Glutamatergic neuron (in vitro differentiated cells): ENCODE results near the gene MSLN. TPM values are rescaled to one million over a fixed set of nuclear protein-coding genes. Genes with fewer than 3 reads are reported as not detected.

ENCODE experiments used
- DNase-seq: peaks from one replicate; pipeline ENCODE4 v3.0.0; 2022
- H3K27ac Mint-ChIP-seq: one replicate; pipeline ENCODE4 v1.8.0; 2020; ENCODE audit warnings: mild to moderate bottlenecking, mixed read lengths, inconsistent platforms; ENCODE audit not compliant: unreplicated experiment
- H3K27me3 Mint-ChIP-seq: one replicate; pipeline ENCODE4 v1.8.0; 2020; ENCODE audit warnings: mild to moderate bottlenecking, moderate library complexity, mixed read lengths, inconsistent platforms; ENCODE audit not compliant: unreplicated experiment
- H3K36me3 Mint-ChIP-seq: one replicate; pipeline ENCODE4 v1.8.0; 2020; ENCODE audit warnings: mild to moderate bottlenecking, mixed read lengths, inconsistent platforms; ENCODE audit not compliant: unreplicated experiment
- H3K4me1 Mint-ChIP-seq: one replicate; pipeline ENCODE4 v1.8.0; 2020; ENCODE audit warnings: mild to moderate bottlenecking, low read depth, mixed read lengths, inconsistent platforms; ENCODE audit not compliant: unreplicated experiment
- H3K4me3 Mint-ChIP-seq: one replicate; pipeline ENCODE4 v1.8.0; 2020; ENCODE audit warnings: mild to moderate bottlenecking, mixed read lengths, inconsistent platforms; ENCODE audit not compliant: unreplicated experiment
- H3K9me3 Mint-ChIP-seq: one replicate; pipeline ENCODE4 v1.8.0; 2020; ENCODE audit warnings: mild to moderate bottlenecking, moderate library complexity, mixed read lengths, inconsistent platforms; ENCODE audit not compliant: unreplicated experiment
- CTCF ChIP-seq: fragments of 200-600 bp; sonication (generic); IDR thresholded peaks from one replicate; pipeline ENCODE4 v1.5.0; 2021; ENCODE audit not compliant: partially characterized antibody, unreplicated experiment
- total RNA-seq: library from RNA; stranded (reverse); fragmentation: NEBNext Ultra II Directional; extraction: Animal tissue kit (Norgen Biotek cat#: 25700); gene quantifications from one replicate; pipeline ENCODE4 v1.2.1, GENCODE V29; 2021; ENCODE audit not compliant: unreplicated experiment

Gene MSLN
- total RNA-seq, 1 donor from 2014 or later, result not detected

DNA sequence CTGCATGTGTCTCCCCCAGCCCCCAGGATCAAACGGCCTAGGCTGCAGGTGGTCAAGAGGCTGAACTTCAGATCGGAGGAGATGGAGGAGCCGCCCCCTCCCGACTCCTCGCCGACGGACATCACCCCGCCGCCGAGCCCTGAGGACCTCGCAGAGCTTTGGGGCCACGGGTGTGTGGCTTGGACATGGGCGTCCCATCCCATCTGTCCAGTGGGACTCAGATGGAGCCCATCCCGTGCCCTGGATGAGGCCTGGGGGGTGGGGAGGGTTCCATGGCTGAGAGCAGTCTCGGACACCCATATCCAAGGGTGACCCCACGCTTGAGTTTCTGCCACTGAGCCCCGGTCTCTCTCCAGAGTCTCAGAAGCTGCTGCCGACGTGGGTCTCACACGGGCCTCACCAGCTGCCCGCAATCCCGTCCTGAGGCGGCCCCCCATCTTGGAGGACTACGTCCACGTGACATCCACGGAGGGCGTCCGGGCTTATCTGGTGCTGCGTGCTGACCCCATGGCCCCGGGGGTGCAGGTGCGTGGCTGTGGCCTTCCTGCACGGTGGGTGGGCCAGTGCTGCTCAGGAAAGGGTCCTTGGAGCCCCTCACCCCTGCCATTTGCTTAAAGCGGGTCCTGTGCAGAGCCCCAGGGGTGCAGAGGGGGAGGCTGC is 28.8 kb downstream of the MSLN start:
- DNase-seq, result no peak
- H3K4me1 Mint-ChIP-seq, result no peaks in the 10 kb centered on the region
- H3K27ac Mint-ChIP-seq, result no peak overlapping the region
- H3K9me3 Mint-ChIP-seq, result peaks cover 5% of the 10 kb centered on the region
- no peak for TF ChIP-seq CTCF
- H3K27me3 Mint-ChIP-seq, result peaks cover 5% of the 10 kb centered on the region
- no peaks in the 10 kb centered on the region for H3K36me3 Mint-ChIP-seq
- no peak overlapping the region for H3K4me3 Mint-ChIP-seq

DNA sequence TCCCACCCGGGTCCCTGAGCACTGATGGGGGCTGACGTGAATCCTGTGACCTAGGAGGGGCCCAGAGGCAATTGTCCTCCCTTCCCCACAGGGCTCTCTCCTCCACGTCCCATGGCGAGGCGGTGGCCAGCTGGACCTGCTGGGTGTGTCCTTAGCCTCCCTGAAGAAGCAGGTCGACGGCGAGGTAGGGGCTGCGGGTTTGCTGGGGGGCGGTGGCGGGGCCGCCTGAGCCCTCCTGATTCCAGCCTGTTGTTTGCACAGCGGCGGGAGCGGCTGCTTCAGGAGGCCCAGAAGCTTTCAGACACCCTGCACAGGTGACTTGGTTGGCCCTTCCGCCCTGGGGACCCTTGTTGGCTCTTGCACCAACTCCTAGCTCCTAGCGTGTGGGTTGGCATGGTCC is 29.6 kb downstream of the MSLN start:
- H3K4me3 Mint-ChIP-seq, result no peak overlapping the region
- no peak overlapping the region for H3K27ac Mint-ChIP-seq
- peaks cover 5% of the 10 kb centered on the region for H3K9me3 Mint-ChIP-seq
- H3K27me3 Mint-ChIP-seq, result peaks cover 5% of the 10 kb centered on the region
- no peak for DNase-seq
- no peak for TF ChIP-seq CTCF
- no peaks in the 10 kb centered on the region for H3K4me1 Mint-ChIP-seq
- no peaks in the 10 kb centered on the region for H3K36me3 Mint-ChIP-seq

DNA sequence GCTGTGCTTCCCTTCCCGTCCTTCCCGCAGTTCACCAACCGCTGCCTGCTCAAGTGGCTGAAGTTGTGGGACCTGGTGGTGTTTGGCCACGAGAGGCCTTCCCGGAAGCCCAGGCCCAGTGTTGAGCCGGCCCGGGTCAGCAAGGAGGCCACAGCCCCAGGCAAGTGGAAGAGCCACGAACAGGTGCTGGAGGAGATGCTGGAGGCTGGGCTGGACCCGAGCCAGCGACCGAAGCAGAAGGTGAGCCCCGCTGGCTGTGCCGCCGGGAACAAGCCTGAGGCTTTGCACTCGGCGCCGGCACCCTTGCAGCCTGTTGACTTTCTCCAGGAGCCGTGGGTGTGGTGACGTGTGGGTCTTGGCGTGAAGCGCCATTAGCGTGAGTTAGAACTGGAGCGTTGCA is 30.6 kb downstream of the MSLN start:
- H3K27me3 Mint-ChIP-seq, result peaks cover 5% of the 10 kb centered on the region
- TF ChIP-seq CTCF, result no peak
- H3K4me1 Mint-ChIP-seq, result no peaks in the 10 kb centered on the region
- no peak overlapping the region for H3K27ac Mint-ChIP-seq
- H3K4me3 Mint-ChIP-seq, result no peak overlapping the region
- H3K36me3 Mint-ChIP-seq, result no peaks in the 10 kb centered on the region
- DNase-seq, result no peak
- peaks cover 5% of the 10 kb centered on the region for H3K9me3 Mint-ChIP-seq

- H3K27ac Mint-ChIP-seq, result no peak overlapping the region
- no peaks in the 10 kb centered on the region for H3K4me1 Mint-ChIP-seq
- H3K4me3 Mint-ChIP-seq, result no peak overlapping the region
Measured at GRCh38 chr16:792221-792995, 31.9 kb downstream of the MSLN start.

More at GRCh38 chr16:792221-792995, 31.9 kb downstream of the MSLN start:
- peaks cover 5% of the 10 kb centered on the region for H3K9me3 Mint-ChIP-seq
- no peak for DNase-seq
- H3K27me3 Mint-ChIP-seq, result peaks cover 5% of the 10 kb centered on the region
- TF ChIP-seq CTCF, result no peak
- H3K36me3 Mint-ChIP-seq, result no peaks in the 10 kb centered on the region
